Left ventricle myocardium inferior (tissue), 1 donor: Measurements from ENCODE around the gene MYO16. TPM values are rescaled to one million over a fixed set of nuclear protein-coding genes. Genes with fewer than 3 reads are reported as not detected.
"Not testable (repeated sequence)": the region's sequence is repeated elsewhere in the genome, so short reads cannot be mapped to it uniquely, and the experiment has no call there.

ENCODE experiments used
- DNase-seq: peaks from one replicate; pipeline ENCODE4 v3.0.0-alpha.2; 2020
- H3K27ac ChIP-seq: fragments of 200-600 bp; replicated peaks from 2 replicates; pipeline ENCODE4 v1.8.0; 2021
- H3K27me3 ChIP-seq: fragments of 200-600 bp; 2 replicates; pipeline ENCODE4 v1.8.0; 2021; ENCODE audit warnings: low read depth
- H3K36me3 ChIP-seq: fragments of 200-600 bp; 2 replicates; pipeline ENCODE4 v1.8.0; 2021
- H3K4me1 ChIP-seq: fragments of 200-600 bp; 2 replicates; pipeline ENCODE4 v1.8.0; 2021
- H3K4me3 ChIP-seq: fragments of 200-600 bp; 2 replicates; pipeline ENCODE4 v1.8.0; 2021; ENCODE audit warnings: mild to moderate bottlenecking, moderate library complexity
- H3K9me3 ChIP-seq: fragments of 200-600 bp; replicated peaks from 2 replicates; pipeline ENCODE4 v1.8.0; 2021
- CTCF ChIP-seq: fragments of 200-600 bp; IDR thresholded peaks from 2 replicates; pipeline ENCODE4 v1.8.0; 2021; ENCODE audit warnings: antibody characterized with exemption, mild to moderate bottlenecking, borderline replicate concordance
- intact Hi-C: fragments of 100-400 bp; cut with micrococcal nuclease; formaldehyde crosslinking; loops from one replicate; pipeline ENCODE4 v1.11.0; 2022
- total RNA-seq: library from RNA; stranded (reverse); fragmentation: NEBNext Ultra II Directional; extraction: Animal tissue kit (Norgen Biotek cat#: 25700); gene quantifications from one replicate; pipeline ENCODE4 v1.2.1, GENCODE V29; 2021
- donor health status: DM: no; HTN: yes; CAD: no; lungs with severe emphysema.

MYO16 gene
- total RNA-seq, 1 donor from 2014 or later: 1.7 TPM

- no peak for DNase-seq
- intact Hi-C loops: no loop called here
- TF ChIP-seq CTCF: no peak
- no peaks in the 10 kb centered on the region for H3K9me3 ChIP-seq
- no peaks in the 10 kb centered on the region for H3K36me3 ChIP-seq
- H3K27ac ChIP-seq: no peak overlapping the region
- no peak overlapping the region for H3K4me3 ChIP-seq
- no peaks in the 10 kb centered on the region for H3K27me3 ChIP-seq
- no peaks in the 10 kb centered on the region for H3K4me1 ChIP-seq
These were observed 151.3 kb downstream of the MYO16 start for GRCh38 chr13:108780706-108781105.

DNA sequence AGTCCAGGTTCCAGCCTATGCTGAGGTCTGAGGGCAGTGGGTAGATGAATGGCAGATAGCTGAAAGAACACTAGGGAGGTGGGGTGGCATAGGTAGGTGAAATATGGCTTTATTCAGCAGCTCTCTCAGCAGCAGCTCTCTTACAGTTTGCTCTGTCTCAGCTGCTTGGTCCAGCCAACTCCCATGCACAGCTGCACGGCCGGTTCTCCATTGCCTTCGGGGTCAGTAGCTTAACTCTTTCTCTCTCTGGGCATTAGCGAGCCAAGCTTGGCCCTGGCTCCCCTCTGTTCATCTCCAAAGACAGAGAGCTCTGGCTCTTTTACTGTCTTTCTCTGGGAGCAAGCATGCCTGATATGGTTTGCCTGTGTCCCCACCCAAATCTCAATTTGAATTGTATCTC, 151.9 kb downstream of the MYO16 start:
- no peak for TF ChIP-seq CTCF
- intact Hi-C loops: no loop called here
- H3K27ac ChIP-seq: no peak overlapping the region
- DNase-seq: no peak
- H3K4me1 ChIP-seq: no peaks in the 10 kb centered on the region
- H3K4me3 ChIP-seq: no peak overlapping the region
- no peaks in the 10 kb centered on the region for H3K9me3 ChIP-seq
- H3K36me3 ChIP-seq: no peaks in the 10 kb centered on the region
- H3K27me3 ChIP-seq: no peaks in the 10 kb centered on the region

GRCh38 chr13:108782480-108782879, 153.1 kb downstream of the MYO16 start:
- intact Hi-C loops, H3K4me3 ChIP-seq, DNase-seq: not testable (repeated sequence)

GRCh38 chr13:108785844-108786243, 156.4 kb downstream of the MYO16 start:
- TF ChIP-seq CTCF: no peak
- Histone ChIP-seq H3K36me3 (no peaks in the 10 kb centered on the region), H3K4me1 (no peaks in the 10 kb centered on the region), H3K27ac (no peak overlapping the region), H3K4me3 (no peak overlapping the region), H3K27me3 (no peaks in the 10 kb centered on the region), H3K9me3 (no peaks in the 10 kb centered on the region)
- intact Hi-C loops: no loop called here
- no peak for DNase-seq

More at GRCh38 chr13:108782480-108782879, 153.1 kb downstream of the MYO16 start:
- H3K27ac ChIP-seq, H3K27me3 ChIP-seq, H3K4me1 ChIP-seq, H3K36me3 ChIP-seq, H3K9me3 ChIP-seq: not testable (repeated sequence)

GRCh38 chr13:108786456-108787200, 157.2 kb downstream of the MYO16 start:
- H3K4me1 ChIP-seq: no peaks in the 10 kb centered on the region
- DNase-seq: no peak
- H3K36me3 ChIP-seq: no peaks in the 10 kb centered on the region
- no peaks in the 10 kb centered on the region for H3K27me3 ChIP-seq
- H3K27ac ChIP-seq: no peak overlapping the region
- intact Hi-C loops: no loop called here
- H3K9me3 ChIP-seq: no peaks in the 10 kb centered on the region
- no peak overlapping the region for H3K4me3 ChIP-seq
- no peak for TF ChIP-seq CTCF

- Histone ChIP-seq H3K4me3 (no peak overlapping the region), H3K9me3 (no peaks in the 10 kb centered on the region), H3K4me1 (no peaks in the 10 kb centered on the region), H3K27ac (no peak overlapping the region), H3K36me3 (no peaks in the 10 kb centered on the region), H3K27me3 (no peaks in the 10 kb centered on the region)
- TF ChIP-seq CTCF: no peak
- intact Hi-C loops: no loop called here
- no peak for DNase-seq
These were observed 158.4 kb downstream of the MYO16 start for GRCh38 chr13:108787700-108788414.
